Karpas-422 (cell line): ENCODE results near the gene LSG1. TPM values are rescaled to one million over a fixed set of nuclear protein-coding genes. Genes with fewer than 3 reads are reported as not detected.
"Not testable (repeated sequence)": the region's sequence is repeated elsewhere in the genome, so short reads cannot be mapped to it uniquely, and the experiment has no call there.

Experiments used
- DNase-seq: peaks from one replicate; pipeline ENCODE4 v3.0.0-alpha.2; 2015
- H2AFZ ChIP-seq: fragments of 200-600 bp; sonication (generic); 2 replicates; pipeline ENCODE4 v1.6.1; 2014; ENCODE audit warnings: antibody characterized with exemption, low read length, mixed read lengths
- H3K27ac ChIP-seq: fragments of 200-600 bp; sonication (generic); 2 replicates; pipeline ENCODE4 v1.5.1; 2014; ENCODE audit warnings: mild to moderate bottlenecking, low read length, moderate library complexity
- H3K27me3 ChIP-seq: fragments of 200-600 bp; sonication (generic); 2 replicates; pipeline ENCODE4 v1.6.1; 2014; ENCODE audit warnings: low read length, mixed read lengths
- H3K36me3 ChIP-seq: fragments of 200-600 bp; sonication (generic); 2 replicates; pipeline ENCODE4 v1.6.1; 2014; ENCODE audit warnings: low read length, mixed read lengths; ENCODE audit not compliant: insufficient read depth
- H3K4me1 ChIP-seq: fragments of 200-600 bp; sonication (generic); 2 replicates; pipeline ENCODE4 v1.6.1; 2014; ENCODE audit warnings: mild to moderate bottlenecking, low read length, mixed read lengths
- H3K4me2 ChIP-seq: fragments of 200-600 bp; sonication (generic); 2 replicates; pipeline ENCODE4 v1.6.1; 2014; ENCODE audit warnings: low read length, low read depth, mild to moderate bottlenecking; ENCODE audit not compliant: poor library complexity, severe bottlenecking
- H3K4me3 ChIP-seq: fragments of 200-600 bp; sonication (generic); 2 replicates; pipeline ENCODE4 v1.5.1; 2014; ENCODE audit warnings: mild to moderate bottlenecking, antibody characterized with exemption, low read length, mixed read lengths
- H3K79me2 ChIP-seq: fragments of 200-600 bp; sonication (generic); 2 replicates; pipeline ENCODE4 v1.6.1; 2014; ENCODE audit warnings: mild to moderate bottlenecking, low read length, mixed read lengths
- H3K9ac ChIP-seq: fragments of 200-600 bp; sonication (generic); 2 replicates; pipeline ENCODE4 v1.6.0; 2014; ENCODE audit warnings: low read length
- H3K9me2 ChIP-seq: fragments of 200-600 bp; sonication (generic), shearing (Covaris generic); replicated peaks from 2 replicates; pipeline ENCODE4 v1.6.0; 2014; ENCODE audit warnings: mild to moderate bottlenecking, low read length, moderate library complexity; ENCODE audit not compliant: insufficient read depth
- H3K9me3 ChIP-seq: fragments of 300-700, 200-600 bp; sonication (generic); 2 replicates; pipeline ENCODE4 v1.6.1; 2014; ENCODE audit warnings: low read length, mixed read lengths
- H4K20me1 ChIP-seq: fragments of 200-600 bp; sonication (generic); 2 replicates; pipeline ENCODE4 v1.6.1; 2014; ENCODE audit warnings: mild to moderate bottlenecking, antibody characterized with exemption, low read length, low read depth; ENCODE audit not compliant: insufficient read depth
- total RNA-seq: library from RNA; depleted of rRNA; stranded (reverse); fragments of >200 nt; shearing (Covaris generic); gene quantifications from 2 replicates; pipeline ENCODE4 v1.2.3, GENCODE V29; 2014; ENCODE audit warnings: low replicate concordance

LSG1 gene
- total RNA-seq, 1 experiment from 2014 or later = 52.2 TPM

GRCh38 chr3:194630681-194631080 is 41.3 kb downstream of the LSG1 start:
- not testable (repeated sequence) for H3K4me2 ChIP-seq, H3K9me3 ChIP-seq
- H3K36me3 ChIP-seq = peaks cover 25% of the 10 kb centered on the region

DNA sequence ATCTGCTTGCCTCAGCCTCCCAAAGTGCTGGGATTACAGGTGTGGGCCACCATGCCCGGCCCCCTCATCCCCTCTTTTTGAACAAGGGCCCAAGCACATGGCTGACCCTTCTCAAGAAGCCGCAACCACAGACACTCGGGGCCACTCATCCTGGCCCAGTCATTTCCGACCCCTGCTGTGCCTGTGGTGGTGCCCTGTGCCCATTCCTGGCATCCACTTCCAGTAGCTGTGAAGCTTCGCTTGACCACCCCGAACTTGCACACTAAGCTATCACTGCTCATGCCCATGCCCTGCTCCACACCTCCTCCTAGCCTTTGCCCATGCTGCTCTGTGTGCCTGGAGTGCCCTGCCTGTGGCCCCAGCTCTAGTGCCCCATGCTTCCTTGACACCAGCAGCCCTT is 47.0 kb downstream of the LSG1 start:
- Histone ChIP-seq H3K79me2 (no peaks in the 10 kb centered on the region), H3K36me3 (peaks cover 16% of the 10 kb centered on the region; the same call in 1 of the 2 replicates), H3K9me3 (no peaks in the 10 kb centered on the region), H3K4me3 (no peak overlapping the region), H3K27me3 (no peaks in the 10 kb centered on the region), H3K9me2 (no peaks in the 10 kb centered on the region), H3K4me2 (no peak overlapping the region), H3K9ac (no peak overlapping the region), H3K4me1 (no peaks in the 10 kb centered on the region), H3K27ac (no peak overlapping the region), H2AFZ (no peak overlapping the region), H4K20me1 (0 out of 2 replicates have a peak, but pooled peaks cover 5% of the 10 kb centered on the region)
- no peak for DNase-seq

More at GRCh38 chr3:194630681-194631080, 41.3 kb downstream of the LSG1 start:
- peaks cover 12% of the 10 kb centered on the region for H3K4me1 ChIP-seq
- H3K4me3 ChIP-seq, H2AFZ ChIP-seq, H3K27ac ChIP-seq, DNase-seq, H3K27me3 ChIP-seq, H4K20me1 ChIP-seq, H3K9me2 ChIP-seq, H3K9ac ChIP-seq: not testable (repeated sequence)
- peaks cover 22% of the 10 kb centered on the region for H3K79me2 ChIP-seq

DNA sequence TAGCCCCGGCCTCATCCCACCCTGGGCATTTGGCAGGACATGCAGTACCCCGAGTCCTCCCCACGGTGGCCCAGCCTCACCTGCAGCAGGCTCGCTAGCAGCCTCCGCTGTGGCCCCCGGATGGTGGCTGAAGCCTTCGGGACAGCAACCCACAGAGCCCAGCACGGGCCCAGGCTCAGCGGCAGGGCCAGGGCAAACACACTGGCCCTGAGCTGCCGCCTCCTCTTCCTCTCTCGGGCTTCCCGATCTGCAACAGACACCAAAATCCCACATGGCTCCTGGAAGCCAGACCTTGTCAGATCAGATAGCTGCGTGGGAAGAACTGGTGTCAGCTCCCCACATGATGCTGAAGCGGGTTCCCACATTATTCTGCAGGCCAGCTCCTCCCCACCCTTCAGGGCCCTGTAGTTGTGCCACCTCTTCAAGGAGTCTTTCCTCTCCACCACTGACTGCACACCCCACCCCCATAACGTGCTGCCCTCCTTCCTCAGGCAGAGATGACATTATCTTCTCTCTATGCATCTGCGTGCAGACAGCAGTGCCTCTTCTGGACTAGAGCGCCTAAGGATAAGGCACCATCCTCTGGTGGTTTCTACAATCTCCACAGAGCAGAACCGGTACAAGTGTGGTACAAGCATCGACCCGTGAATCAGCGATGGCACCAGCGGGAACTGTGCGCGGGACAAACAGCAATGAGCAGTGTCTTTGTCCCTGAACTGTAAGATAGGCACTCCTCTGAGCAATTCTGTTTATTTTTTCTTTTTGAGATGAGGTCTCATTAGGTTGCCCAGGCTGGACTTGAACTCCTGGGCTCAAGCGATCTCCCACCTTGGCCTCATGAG is 48.3 kb downstream of the LSG1 start:
- H2AFZ ChIP-seq = no peak overlapping the region
- H3K4me1 ChIP-seq = no peaks in the 10 kb centered on the region
- H3K9ac ChIP-seq = no peak overlapping the region
- no peak overlapping the region for H3K4me3 ChIP-seq
- H3K9me2 ChIP-seq = no peaks in the 10 kb centered on the region
- DNase-seq = no peak
- H3K4me2 ChIP-seq = no peak overlapping the region
- H3K9me3 ChIP-seq = no peaks in the 10 kb centered on the region
- no peaks in the 10 kb centered on the region for H3K27me3 ChIP-seq
- H3K36me3 ChIP-seq = peaks cover 12% of the 10 kb centered on the region; the same call in 1 of the 2 replicates
- H4K20me1 ChIP-seq = 0 out of 2 replicates have a peak, but pooled peaks cover 5% of the 10 kb centered on the region
- no peaks in the 10 kb centered on the region for H3K79me2 ChIP-seq
- no peak overlapping the region for H3K27ac ChIP-seq

DNA sequence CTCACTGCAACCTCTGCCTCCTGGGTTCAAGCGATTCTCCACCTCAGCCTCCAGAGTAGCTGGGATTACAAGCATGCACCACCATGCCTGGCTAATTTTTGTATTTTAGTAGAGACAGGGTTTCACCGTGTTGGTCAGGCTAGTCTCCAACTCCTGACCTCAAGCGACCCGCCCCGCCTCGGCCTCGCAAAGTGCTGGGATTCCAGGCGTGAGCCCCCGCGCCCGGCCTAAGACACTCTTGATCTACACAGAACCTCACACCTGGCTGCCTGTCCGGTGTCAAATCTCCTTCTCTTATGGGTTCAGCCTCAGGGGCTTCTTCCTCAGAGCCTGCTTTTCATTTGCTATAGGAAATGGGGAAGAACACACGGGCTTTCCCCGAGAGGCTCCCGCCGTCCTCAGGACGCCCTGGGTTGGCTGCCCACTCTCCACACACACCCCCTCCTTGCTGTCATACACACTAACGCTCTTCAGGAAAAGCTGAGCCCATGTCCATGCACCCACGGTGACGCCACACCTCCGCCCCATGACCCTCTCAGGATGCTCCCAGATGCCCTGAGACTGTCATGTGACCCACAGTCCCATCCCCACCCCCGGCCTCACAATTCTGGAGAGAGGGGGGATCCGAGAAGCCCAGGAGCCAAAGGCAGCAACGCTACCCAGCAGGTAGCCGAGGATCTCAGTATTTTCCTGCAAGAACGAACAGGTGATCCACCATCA is 49.2 kb downstream of the LSG1 start:
- H3K4me1 ChIP-seq = no peaks in the 10 kb centered on the region
- H3K4me3 ChIP-seq = no peak overlapping the region
- H4K20me1 ChIP-seq = 0 out of 2 replicates have a peak, but pooled peaks cover 5% of the 10 kb centered on the region
- H3K9me2 ChIP-seq = no peaks in the 10 kb centered on the region
- DNase-seq = no peak
- H3K27ac ChIP-seq = no peak overlapping the region
- H3K27me3 ChIP-seq = no peaks in the 10 kb centered on the region
- no peak overlapping the region for H3K9ac ChIP-seq
- peaks cover 4% of the 10 kb centered on the region; the same call in 1 of the 2 replicates for H3K36me3 ChIP-seq
- H3K9me3 ChIP-seq = no peaks in the 10 kb centered on the region
- H2AFZ ChIP-seq = no peak overlapping the region
- no peaks in the 10 kb centered on the region for H3K79me2 ChIP-seq
- no peak overlapping the region for H3K4me2 ChIP-seq

DNA sequence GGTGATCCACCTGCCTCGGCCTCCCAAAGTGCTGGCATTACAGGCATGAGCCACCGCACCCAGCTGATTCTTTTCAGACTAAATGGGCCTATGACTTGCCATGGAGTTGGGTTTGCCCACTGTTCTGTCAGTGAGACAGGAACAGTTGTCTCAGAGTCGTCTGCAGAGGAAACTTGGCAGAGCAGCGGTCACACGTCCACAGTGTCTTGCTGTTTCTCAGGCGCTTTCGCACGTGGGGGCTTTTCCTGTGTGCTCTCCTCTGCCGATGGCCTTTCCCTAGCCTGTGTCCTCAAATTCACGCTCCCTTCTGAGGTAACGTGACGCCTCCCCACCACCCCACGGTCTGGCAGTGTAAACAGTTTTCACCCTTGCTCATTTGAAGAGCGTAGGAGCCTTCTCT is 50.0 kb downstream of the LSG1 start:
- Histone ChIP-seq H3K27ac (no peak overlapping the region), H3K9ac (no peak overlapping the region), H3K9me3 (no peaks in the 10 kb centered on the region), H3K36me3 (peaks cover 4% of the 10 kb centered on the region; the same call in 1 of the 2 replicates), H3K27me3 (no peaks in the 10 kb centered on the region), H3K4me1 (no peaks in the 10 kb centered on the region), H3K4me3 (no peak overlapping the region), H2AFZ (no peak overlapping the region), H3K9me2 (no peaks in the 10 kb centered on the region), H4K20me1 (0 out of 2 replicates have a peak, but pooled peaks cover 5% of the 10 kb centered on the region), H3K4me2 (no peak overlapping the region), H3K79me2 (no peaks in the 10 kb centered on the region)
- DNase-seq = no peak

- no peak overlapping the region for H3K9ac ChIP-seq
- no peak overlapping the region for H2AFZ ChIP-seq
- no peaks in the 10 kb centered on the region for H3K9me2 ChIP-seq
These were observed 51.8 kb downstream of the LSG1 start for GRCh38 chr3:194620196-194620595.

GRCh38 chr3:194619741-194620140 is 52.2 kb downstream of the LSG1 start:
- 0 out of 2 replicates have a peak, but pooled peaks cover 5% of the 10 kb centered on the region for H4K20me1 ChIP-seq
- H3K27me3 ChIP-seq = no peaks in the 10 kb centered on the region
- no peaks in the 10 kb centered on the region for H3K79me2 ChIP-seq
- H3K9me2 ChIP-seq = no peaks in the 10 kb centered on the region
- H3K4me1 ChIP-seq = no peaks in the 10 kb centered on the region
- no peaks in the 10 kb centered on the region for H3K9me3 ChIP-seq
- H2AFZ ChIP-seq = no peak overlapping the region
- no peak for DNase-seq
- H3K4me3 ChIP-seq = no peak overlapping the region
- no peak overlapping the region for H3K9ac ChIP-seq
- H3K36me3 ChIP-seq = peaks cover 3% of the 10 kb centered on the region; the same call in 1 of the 2 replicates
- H3K27ac ChIP-seq = no peak overlapping the region
- H3K4me2 ChIP-seq = no peak overlapping the region

More at GRCh38 chr3:194620196-194620595, 51.8 kb downstream of the LSG1 start:
- no peak overlapping the region for H3K4me3 ChIP-seq
- peaks cover 3% of the 10 kb centered on the region; the same call in 1 of the 2 replicates for H3K36me3 ChIP-seq
- no peaks in the 10 kb centered on the region for H3K27me3 ChIP-seq
- H3K79me2 ChIP-seq = no peaks in the 10 kb centered on the region
- no peak overlapping the region for H3K4me2 ChIP-seq
- H3K9me3 ChIP-seq = no peaks in the 10 kb centered on the region
- no peak overlapping the region for H3K27ac ChIP-seq
- DNase-seq = no peak
- H4K20me1 ChIP-seq = 0 out of 2 replicates have a peak, but pooled peaks cover 5% of the 10 kb centered on the region
- H3K4me1 ChIP-seq = no peaks in the 10 kb centered on the region
